HCT116 (cell line): Measurements from ENCODE around the gene BMP7. TPM values are rescaled to one million over a fixed set of nuclear protein-coding genes. Genes with fewer than 3 reads are reported as not detected.

Experiments
- ATAC-seq: fragments of 200-7000 bp; cut with Tn5 transposase; 2 replicates; pipeline ENCODE4 v1.9.1; 2020; ENCODE audit warnings: mild to moderate bottlenecking, moderate library complexity
- BruUV-seq: library from RNA; stranded (reverse); fragments of 400-500 nt; replicated peaks from 2 replicates; lab custom pipeline; 2021; lab: Mats Ljungman, UMichigan
- CTCF ChIA-PET: fragments of 300-600 bp; sonication (Branson Sonifier 250); formaldehyde crosslinking; loops from one replicate; lab custom pipeline; 2021; ENCODE audit warnings: antibody characterized with exemption; lab: Charles Lee
- POLR2A ChIA-PET: fragments of 300-600, 350-600 bp; sonication (Branson Sonifier 250); formaldehyde crosslinking; loops from one replicate; lab custom pipeline; 2021; ENCODE audit warnings: antibody characterized with exemption; lab: Charles Lee
- RAD21 ChIA-PET, 2 experiments: fragments of 300-600 bp; sonication (Branson Sonifier 250); formaldehyde crosslinking; loops; one replicate each; lab custom pipeline; 2023; ENCODE audit warnings: low total read pairs in 2 of 2; ENCODE audit not compliant: uncharacterized antibody in 2 of 2, unreplicated experiment in 2 of 2, low non-redundant PET in 1 of 2; lab: Charles Lee
- DNase-seq: peaks from one replicate; pipeline ENCODE4 v3.0.0-alpha.2; 2010; ENCODE audit warnings: low read depth, low spot score
- H2AFZ ChIP-seq: fragments of 200-600 bp; shearing (Covaris generic), sonication (generic); 2 replicates; pipeline ENCODE4 v1.6.1; 2017; ENCODE audit warnings: low read depth, mixed run types, mixed read lengths, antibody characterized with exemption, low read length; ENCODE audit not compliant: poor library complexity, severe bottlenecking
- H3K27ac ChIP-seq: 2 replicates; pipeline ENCODE4 v1.5.1; 2012; ENCODE audit warnings: low read depth, low read length
- H3K27me3 ChIP-seq: fragments of 200-600 bp; sonication (generic); 2 replicates; pipeline ENCODE4 v1.6.1; 2016; ENCODE audit warnings: mixed run types, low read length, mixed read lengths; ENCODE audit not compliant: insufficient read depth
- H3K36me3 ChIP-seq, 2 experiments: fragments of 200-500 bp in 1 of 2; fragments of 200-600 bp in 1 of 2; sonication (Bioruptor generic) in 1 of 2; sonication (generic) in 1 of 2; 2 replicates each; pipeline versions ENCODE4 v1.5.1 to v1.6.1; 2014 to 2016; ENCODE audit warnings: low read length in 2 of 2, inconsistent platforms in 1 of 2, mixed read lengths in 1 of 2, mixed run types in 1 of 2; ENCODE audit not compliant: insufficient read depth in 2 of 2, control insufficient read depth in 1 of 2
- H3K4me1 ChIP-seq, 2 experiments: fragments of 200-600 bp in 1 of 2; sonication (generic) in 1 of 2; 2 replicates each; pipeline versions ENCODE4 v1.5.1 to v1.6.1; 2012 to 2017; ENCODE audit warnings: low read length in 2 of 2, inconsistent platforms in 1 of 2, mild to moderate bottlenecking in 1 of 2, mixed read lengths in 1 of 2, mixed run types in 1 of 2, moderate library complexity in 1 of 2; ENCODE audit not compliant: insufficient read depth in 2 of 2, control insufficient read depth in 1 of 2
- H3K4me2 ChIP-seq: fragments of 200-600 bp; sonication (generic); 2 replicates; pipeline ENCODE4 v1.6.1; 2017; ENCODE audit warnings: mixed run types, low read length, mixed read lengths
- H3K4me3 ChIP-seq, 2 experiments: fragments of 200-600 bp in 1 of 2; sonication (generic) in 1 of 2; replicated peaks in 1 of 2; 2 replicates each; pipeline ENCODE4 v1.5.1; 2011 to 2016; ENCODE audit warnings: low read length in 2 of 2, control low read depth in 1 of 2, low read depth in 1 of 2, mild to moderate bottlenecking in 1 of 2, mixed read lengths in 1 of 2, mixed run types in 1 of 2
- H3K79me2 ChIP-seq: fragments of 200-600 bp; sonication (generic); 2 replicates; pipeline ENCODE4 v1.6.1; 2017; ENCODE audit warnings: mild to moderate bottlenecking, mixed run types, low read length, moderate library complexity, mixed read lengths; ENCODE audit not compliant: insufficient read depth
- H3K9ac ChIP-seq: fragments of 200-600 bp; sonication (generic); 2 replicates; pipeline ENCODE4 v1.6.1; 2016; ENCODE audit warnings: low read length, mixed read lengths
- H3K9me2 ChIP-seq: fragments of 200-600 bp; sonication (generic), shearing (Covaris generic); 2 replicates; pipeline ENCODE4 v1.6.1; 2017; ENCODE audit warnings: mixed run types, mild to moderate bottlenecking, moderate library complexity; ENCODE audit not compliant: insufficient read depth
- H3K9me3 ChIP-seq, 2 experiments: fragments of 200-500 bp in 1 of 2; fragments of 200-600 bp in 1 of 2; sonication (Bioruptor generic) in 1 of 2; sonication (generic) in 1 of 2; 2 replicates each; pipeline ENCODE4 v1.6.1; 2014 to 2017; ENCODE audit warnings: low read length in 2 of 2, mixed read lengths in 2 of 2, inconsistent platforms in 1 of 2, low read depth in 1 of 2, mild to moderate bottlenecking in 1 of 2, mixed run types in 1 of 2, moderate library complexity in 1 of 2; ENCODE audit not compliant: control insufficient read depth in 1 of 2, insufficient read depth in 1 of 2
- H4K20me1 ChIP-seq: fragments of 200-600 bp; sonication (generic), shearing (Covaris generic); 2 replicates; pipeline ENCODE4 v1.6.1; 2017; ENCODE audit warnings: mixed run types, mild to moderate bottlenecking, moderate library complexity; ENCODE audit not compliant: insufficient read depth
- CEBPB ChIP-seq: IDR thresholded peaks from 2 replicates; pipeline ENCODE4 v1.6.1; 2012; ENCODE audit warnings: low read depth
- EGR1 ChIP-seq: IDR thresholded peaks from 2 replicates; pipeline ENCODE4 v1.6.1; 2012; ENCODE audit warnings: low read depth
- ELF1 ChIP-seq: IDR thresholded peaks from 2 replicates; pipeline ENCODE4 v1.6.1; 2012; ENCODE audit warnings: low read depth, borderline replicate concordance
- EZH2 ChIP-seq: fragments of 200-600 bp; sonication (generic); IDR thresholded peaks from 2 replicates; pipeline ENCODE4 v1.6.1; 2017; ENCODE audit warnings: antibody characterized with exemption, mixed run types
- FOSL1 ChIP-seq: IDR thresholded peaks from 2 replicates; pipeline ENCODE4 v1.6.1; 2012; ENCODE audit warnings: low read depth
- POLR2A ChIP-seq: IDR thresholded peaks from 2 replicates; pipeline ENCODE4 v1.7.0; 2011; ENCODE audit warnings: borderline replicate concordance; ENCODE audit not compliant: insufficient read depth, insufficient read length; ENCODE audit errors: extremely low read depth
- SIN3A ChIP-seq: IDR thresholded peaks from 2 replicates; pipeline ENCODE4 v1.6.1; 2012; ENCODE audit warnings: low read depth
- YY1 ChIP-seq: IDR thresholded peaks from 2 replicates; pipeline ENCODE4 v1.6.1; 2011; ENCODE audit warnings: low read length, low read depth, moderate library complexity, mild to moderate bottlenecking; ENCODE audit not compliant: insufficient replicate concordance; ENCODE audit errors: extremely low read depth
- intact Hi-C: fragments of 100-400 bp; cut with micrococcal nuclease; formaldehyde crosslinking; loops from 2 replicates; pipeline ENCODE4 v1.10.0; 2022
- total RNA-seq: library from RNA; stranded (reverse); gene quantifications from one replicate; pipeline ENCODE4 v1.2.1, GENCODE V29; 2021; ENCODE audit not compliant: unreplicated experiment
- TF ChIP-seq, protein P1 (sequence below): IDR thresholded peaks from 2 replicates; pipeline ENCODE4 v1.6.1; 2012; ENCODE audit warnings: low read depth
- TF ChIP-seq, protein P2 (sequence below): IDR thresholded peaks from 2 replicates; pipeline ENCODE4 v1.6.1; 2011; ENCODE audit warnings: mild to moderate bottlenecking, low read length, moderate library complexity; ENCODE audit not compliant: insufficient replicate concordance; ENCODE audit errors: extremely low read depth

Gene BMP7
- total RNA-seq, 1 experiment from 2014 or later, result 7.0 TPM

DNA sequence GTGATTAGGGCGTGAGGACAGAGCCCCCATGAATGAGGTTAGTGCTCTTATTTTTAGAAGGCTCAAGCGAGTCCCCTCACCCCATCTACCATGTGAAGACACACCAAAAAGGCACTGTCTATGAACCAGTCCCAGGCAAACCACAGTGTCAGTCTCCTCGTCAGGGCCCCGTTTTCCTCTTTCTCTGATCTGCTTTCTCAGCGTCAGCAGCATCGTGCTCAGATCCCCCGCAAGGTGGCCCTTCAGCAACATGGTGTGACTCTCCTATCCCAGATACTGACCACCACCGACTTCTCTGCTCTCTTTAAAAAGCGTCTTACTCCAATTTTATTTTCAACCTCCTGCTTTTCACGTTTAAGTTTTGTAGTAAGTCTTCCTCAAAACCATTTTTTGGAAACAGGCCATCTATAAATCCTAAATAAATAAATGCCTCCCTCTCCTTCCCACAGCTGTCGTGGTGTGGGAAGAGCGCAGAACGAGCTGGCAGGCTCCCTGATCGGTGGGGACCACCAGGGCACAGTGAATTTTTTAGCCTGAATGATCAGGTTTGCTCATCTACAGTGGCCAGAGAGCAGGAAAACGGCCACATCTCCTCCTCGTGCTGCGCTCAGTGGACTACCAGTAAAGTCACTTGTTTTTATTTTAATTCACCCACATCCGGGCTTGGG, 113.1 kb downstream of the BMP7 start:
- H3K9ac ChIP-seq, result no peak overlapping the region
- peaks cover 16% of the 10 kb centered on the region for H3K27me3 ChIP-seq
- no TSS peak for BruUV-seq
- no peaks in the 10 kb centered on the region for H4K20me1 ChIP-seq
- H3K9me2 ChIP-seq, result no peaks in the 10 kb centered on the region
- no peaks in the 10 kb centered on the region for H3K36me3 ChIP-seq
- H3K4me2 ChIP-seq, result no peak overlapping the region
- H3K27ac ChIP-seq, result no peak overlapping the region
- ChIA-PET POLR2A (no interaction called here), CTCF (no interaction called here), RAD21 (no interaction called here)
- H3K79me2 ChIP-seq, result no peaks in the 10 kb centered on the region
- no peaks in the 10 kb centered on the region for H3K4me1 ChIP-seq
- H3K9me3 ChIP-seq, result no peaks in the 10 kb centered on the region
- no peak for ATAC-seq
- no peak for DNase-seq
- TF ChIP-seq SIN3A (no peak), CEBPB (no peak), POLR2A (no peak), ELF1 (no peak), YY1 (no peak), EZH2 (no peak), FOSL1 (no peak), EGR1 (no peak)
- TF ChIP-seq, protein P1, sequence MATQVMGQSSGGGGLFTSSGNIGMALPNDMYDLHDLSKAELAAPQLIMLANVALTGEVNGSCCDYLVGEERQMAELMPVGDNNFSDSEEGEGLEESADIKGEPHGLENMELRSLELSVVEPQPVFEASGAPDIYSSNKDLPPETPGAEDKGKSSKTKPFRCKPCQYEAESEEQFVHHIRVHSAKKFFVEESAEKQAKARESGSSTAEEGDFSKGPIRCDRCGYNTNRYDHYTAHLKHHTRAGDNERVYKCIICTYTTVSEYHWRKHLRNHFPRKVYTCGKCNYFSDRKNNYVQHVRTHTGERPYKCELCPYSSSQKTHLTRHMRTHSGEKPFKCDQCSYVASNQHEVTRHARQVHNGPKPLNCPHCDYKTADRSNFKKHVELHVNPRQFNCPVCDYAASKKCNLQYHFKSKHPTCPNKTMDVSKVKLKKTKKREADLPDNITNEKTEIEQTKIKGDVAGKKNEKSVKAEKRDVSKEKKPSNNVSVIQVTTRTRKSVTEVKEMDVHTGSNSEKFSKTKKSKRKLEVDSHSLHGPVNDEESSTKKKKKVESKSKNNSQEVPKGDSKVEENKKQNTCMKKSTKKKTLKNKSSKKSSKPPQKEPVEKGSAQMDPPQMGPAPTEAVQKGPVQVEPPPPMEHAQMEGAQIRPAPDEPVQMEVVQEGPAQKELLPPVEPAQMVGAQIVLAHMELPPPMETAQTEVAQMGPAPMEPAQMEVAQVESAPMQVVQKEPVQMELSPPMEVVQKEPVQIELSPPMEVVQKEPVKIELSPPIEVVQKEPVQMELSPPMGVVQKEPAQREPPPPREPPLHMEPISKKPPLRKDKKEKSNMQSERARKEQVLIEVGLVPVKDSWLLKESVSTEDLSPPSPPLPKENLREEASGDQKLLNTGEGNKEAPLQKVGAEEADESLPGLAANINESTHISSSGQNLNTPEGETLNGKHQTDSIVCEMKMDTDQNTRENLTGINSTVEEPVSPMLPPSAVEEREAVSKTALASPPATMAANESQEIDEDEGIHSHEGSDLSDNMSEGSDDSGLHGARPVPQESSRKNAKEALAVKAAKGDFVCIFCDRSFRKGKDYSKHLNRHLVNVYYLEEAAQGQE, result no peak
- TF ChIP-seq, protein P2, sequence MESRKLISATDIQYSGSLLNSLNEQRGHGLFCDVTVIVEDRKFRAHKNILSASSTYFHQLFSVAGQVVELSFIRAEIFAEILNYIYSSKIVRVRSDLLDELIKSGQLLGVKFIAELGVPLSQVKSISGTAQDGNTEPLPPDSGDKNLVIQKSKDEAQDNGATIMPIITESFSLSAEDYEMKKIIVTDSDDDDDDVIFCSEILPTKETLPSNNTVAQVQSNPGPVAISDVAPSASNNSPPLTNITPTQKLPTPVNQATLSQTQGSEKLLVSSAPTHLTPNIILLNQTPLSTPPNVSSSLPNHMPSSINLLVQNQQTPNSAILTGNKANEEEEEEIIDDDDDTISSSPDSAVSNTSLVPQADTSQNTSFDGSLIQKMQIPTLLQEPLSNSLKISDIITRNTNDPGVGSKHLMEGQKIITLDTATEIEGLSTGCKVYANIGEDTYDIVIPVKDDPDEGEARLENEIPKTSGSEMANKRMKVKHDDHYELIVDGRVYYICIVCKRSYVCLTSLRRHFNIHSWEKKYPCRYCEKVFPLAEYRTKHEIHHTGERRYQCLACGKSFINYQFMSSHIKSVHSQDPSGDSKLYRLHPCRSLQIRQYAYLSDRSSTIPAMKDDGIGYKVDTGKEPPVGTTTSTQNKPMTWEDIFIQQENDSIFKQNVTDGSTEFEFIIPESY, result no peak
- no peak overlapping the region for H2AFZ ChIP-seq
- H3K4me3 ChIP-seq, result no peak overlapping the region
- intact Hi-C loops, result no loop called here
